Endodermal cell (in vitro differentiated cells): Measurements from ENCODE around the gene CENPF. TPM values are rescaled to one million over a fixed set of nuclear protein-coding genes. Genes with fewer than 3 reads are reported as not detected.
A peak's percentile ranks its signal among the peaks of the same experiment; 100 is the strongest.

Experiments used
- DNase-seq: peaks from one replicate; pipeline ENCODE4 v3.0.0-alpha.2; 2017
- H3K27ac ChIP-seq: 2 replicates; pipeline ENCODE4 v1.5.1; 2013; ENCODE audit warnings: mild to moderate bottlenecking, low read depth, low read length, moderate library complexity
- H3K27me3 ChIP-seq: 2 replicates; pipeline ENCODE4 v1.6.1; 2013; ENCODE audit warnings: mild to moderate bottlenecking, low read length, moderate library complexity; ENCODE audit not compliant: insufficient read depth, control insufficient read depth, poor library complexity, severe bottlenecking
- H3K36me3 ChIP-seq: 2 replicates; pipeline ENCODE4 v1.7.0; 2013; ENCODE audit warnings: mild to moderate bottlenecking, low read length, moderate library complexity; ENCODE audit not compliant: control insufficient read depth, insufficient read depth
- H3K4me1 ChIP-seq: one replicate; pipeline ENCODE4 v1.7.0; 2013; ENCODE audit warnings: low read length; ENCODE audit not compliant: control insufficient read depth, insufficient read depth
- H3K4me3 ChIP-seq: 2 replicates; pipeline ENCODE4 v1.5.1; 2013; ENCODE audit warnings: mild to moderate bottlenecking, low read length, moderate library complexity
- H3K9ac ChIP-seq: 2 replicates; pipeline ENCODE4 v1.6.1; 2013; ENCODE audit warnings: mild to moderate bottlenecking, low read length, moderate library complexity; ENCODE audit not compliant: poor library complexity, severe bottlenecking; ENCODE audit errors: extremely low read depth
- H3K9me3 ChIP-seq: 2 replicates; pipeline ENCODE4 v1.6.1; 2013; ENCODE audit warnings: mild to moderate bottlenecking, low read length, moderate library complexity; ENCODE audit not compliant: control insufficient read depth
- H3K27ac Mint-ChIP-seq: 2 replicates; pipeline ENCODE4 v1.8.0; 2020; ENCODE audit warnings: mixed read lengths
- H3K27me3 Mint-ChIP-seq: 2 replicates; pipeline ENCODE4 v1.8.0; 2021; ENCODE audit warnings: mild to moderate bottlenecking, mixed read lengths; ENCODE audit not compliant: insufficient read depth
- H3K36me3 Mint-ChIP-seq: 2 replicates; pipeline ENCODE4 v1.8.0; 2020; ENCODE audit warnings: low read depth, mixed read lengths
- H3K4me1 Mint-ChIP-seq: 2 replicates; pipeline ENCODE4 v1.8.0; 2020; ENCODE audit warnings: mixed read lengths
- H3K4me3 Mint-ChIP-seq: 2 replicates; pipeline ENCODE4 v1.8.0; 2020; ENCODE audit warnings: mild to moderate bottlenecking, moderate library complexity, mixed read lengths
- H3K9me3 Mint-ChIP-seq: 2 replicates; pipeline ENCODE4 v1.8.0; 2020; ENCODE audit warnings: mild to moderate bottlenecking, mixed read lengths
- CTCF ChIP-seq: fragments of 200-600 bp; sonication (generic); conservative IDR thresholded peaks from 2 replicates; pipeline ENCODE4 v1.5.0; 2021; ENCODE audit warnings: antibody characterized with exemption, mild to moderate bottlenecking
- WGBS, 2 experiments: methylation state at CpG; one replicate each; pipeline versions ENCODE4 v1.1.5 to v1.1.7; 2013; ENCODE audit warnings: missing lambda C conversion rate in 2 of 2, mixed read lengths in 1 of 2; ENCODE audit not compliant: insufficient coverage in 1 of 2, insufficient read length in 1 of 2; 5-methylcytosine and 5-hydroxymethylcytosine counted together
- total RNA-seq, 2 donors: library from RNA; stranded (reverse); fragmentation: NEBNext Ultra II Directional in 1 of 2; extraction: Animal tissue kit (Norgen Biotek cat#: 25700) in 1 of 2; gene quantifications; 2 replicates in 1 of 2; 3 replicates in 1 of 2; pipeline ENCODE4 v1.2.1, GENCODE V29; 2021

Gene CENPF
- total RNA-seq, 2 donors from 2014 or later: 77.2 to 87.2 TPM

GRCh38 chr1:214637125-214637524 lies 34.1 kb downstream of the CENPF start:
- no peak for DNase-seq
- Histone ChIP-seq H3K27me3 (no peaks in the 10 kb centered on the region), H3K36me3 (peaks cover 93% of the 10 kb centered on the region), H3K9ac (no peak overlapping the region), H3K27ac (no peak overlapping the region), H3K9me3 (no peaks in the 10 kb centered on the region), H3K4me3 (no peak overlapping the region), H3K4me1 (no peaks in the 10 kb centered on the region)
- H3K36me3 Mint-ChIP-seq: peaks cover 35% of the 10 kb centered on the region
- TF ChIP-seq CTCF: no peak
- H3K27ac Mint-ChIP-seq: no peak overlapping the region
- H3K4me1 Mint-ChIP-seq: no peaks in the 10 kb centered on the region
- no peak overlapping the region for H3K4me3 Mint-ChIP-seq
- no peaks in the 10 kb centered on the region for H3K27me3 Mint-ChIP-seq
- H3K9me3 Mint-ChIP-seq: no peaks in the 10 kb centered on the region

GRCh38 chr1:214637722-214638458 lies 34.9 kb downstream of the CENPF start:
- Histone ChIP-seq H3K4me3 (no peak overlapping the region), H3K4me1 (no peaks in the 10 kb centered on the region), H3K9me3 (no peaks in the 10 kb centered on the region), H3K9ac (no peak overlapping the region), H3K27me3 (no peaks in the 10 kb centered on the region), H3K27ac (no peak overlapping the region), H3K36me3 (peaks cover 93% of the 10 kb centered on the region)
- Mint-ChIP-seq H3K4me3 (no peak overlapping the region), H3K27ac (no peak overlapping the region), H3K36me3 (peaks cover 29% of the 10 kb centered on the region), H3K27me3 (no peaks in the 10 kb centered on the region), H3K9me3 (no peaks in the 10 kb centered on the region), H3K4me1 (no peaks in the 10 kb centered on the region)
- 67 to 85% methylated on average over 4 to 6 of the region's 6 CpGs for WGBS, 2 experiments
- peak; percentile 55 for DNase-seq
- TF ChIP-seq CTCF: peak; percentile 85

- no peaks in the 10 kb centered on the region for H3K27me3 Mint-ChIP-seq
- no peak overlapping the region for H3K9ac ChIP-seq
- H3K27me3 ChIP-seq: no peaks in the 10 kb centered on the region
- peaks cover 24% of the 10 kb centered on the region for H3K36me3 Mint-ChIP-seq
- H3K27ac Mint-ChIP-seq: no peak overlapping the region
- 98 to 100% methylated on average over 2 to 6 of the region's 6 CpGs for WGBS, 2 experiments
- no peaks in the 10 kb centered on the region for H3K9me3 Mint-ChIP-seq
- H3K27ac ChIP-seq: no peak overlapping the region
- DNase-seq: no peak
- no peaks in the 10 kb centered on the region for H3K9me3 ChIP-seq
- H3K4me3 Mint-ChIP-seq: no peak overlapping the region
- no peak for TF ChIP-seq CTCF
- H3K4me3 ChIP-seq: no peak overlapping the region
- no peaks in the 10 kb centered on the region for H3K4me1 Mint-ChIP-seq
- H3K4me1 ChIP-seq: no peaks in the 10 kb centered on the region
- H3K36me3 ChIP-seq: peaks cover 93% of the 10 kb centered on the region
Measured at GRCh38 chr1:214638459-214638807, 35.4 kb downstream of the CENPF start.
